22Rv1 (cell line): ENCODE measurements around the gene RNF39.

ENCODE experiments used
- ZFX ChIP-seq: fragments of 450-650 bp; IDR thresholded peaks from 2 replicates; pipeline ENCODE4 v1.6.1; 2017; ENCODE audit warnings: antibody characterized with exemption, borderline replicate concordance
- TF ChIP-seq, protein P1 (sequence below): fragments of 450-650 bp; IDR thresholded peaks from 2 replicates; pipeline ENCODE4 v1.5.1; 2017; ENCODE audit warnings: mild to moderate bottlenecking

GRCh38 chr6:30096829-30097228, 21.3 kb upstream of the RNF39 start:
- TF ChIP-seq, protein P1, sequence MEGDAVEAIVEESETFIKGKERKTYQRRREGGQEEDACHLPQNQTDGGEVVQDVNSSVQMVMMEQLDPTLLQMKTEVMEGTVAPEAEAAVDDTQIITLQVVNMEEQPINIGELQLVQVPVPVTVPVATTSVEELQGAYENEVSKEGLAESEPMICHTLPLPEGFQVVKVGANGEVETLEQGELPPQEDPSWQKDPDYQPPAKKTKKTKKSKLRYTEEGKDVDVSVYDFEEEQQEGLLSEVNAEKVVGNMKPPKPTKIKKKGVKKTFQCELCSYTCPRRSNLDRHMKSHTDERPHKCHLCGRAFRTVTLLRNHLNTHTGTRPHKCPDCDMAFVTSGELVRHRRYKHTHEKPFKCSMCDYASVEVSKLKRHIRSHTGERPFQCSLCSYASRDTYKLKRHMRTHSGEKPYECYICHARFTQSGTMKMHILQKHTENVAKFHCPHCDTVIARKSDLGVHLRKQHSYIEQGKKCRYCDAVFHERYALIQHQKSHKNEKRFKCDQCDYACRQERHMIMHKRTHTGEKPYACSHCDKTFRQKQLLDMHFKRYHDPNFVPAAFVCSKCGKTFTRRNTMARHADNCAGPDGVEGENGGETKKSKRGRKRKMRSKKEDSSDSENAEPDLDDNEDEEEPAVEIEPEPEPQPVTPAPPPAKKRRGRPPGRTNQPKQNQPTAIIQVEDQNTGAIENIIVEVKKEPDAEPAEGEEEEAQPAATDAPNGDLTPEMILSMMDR = no peak
- TF ChIP-seq ZFX = no peak
